Caco-2 (cell line): ENCODE results near the gene ARAP2. TPM values are rescaled to one million over a fixed set of nuclear protein-coding genes. Genes with fewer than 3 reads are reported as not detected.

Experiments
- BruUV-seq: library from RNA; stranded (reverse); fragments of 400-500 nt; replicated peaks from 2 replicates; lab custom pipeline; 2021; lab: Mats Ljungman, UMichigan
- CTCF ChIA-PET: fragments of 300-600 bp; sonication (Branson Sonifier 250); formaldehyde crosslinking; loops from one replicate; lab custom pipeline; 2022; ENCODE audit warnings: antibody characterized with exemption; lab: Charles Lee
- POLR2A ChIA-PET: fragments of 300-600 bp; sonication (Branson Sonifier 250); formaldehyde crosslinking; loops from one replicate; lab custom pipeline; 2022; ENCODE audit warnings: antibody characterized with exemption; lab: Charles Lee
- DNase-seq, 2 experiments: peaks; one replicate each; pipeline versions ENCODE4 v3.0.0 to v3.0.0-alpha.2; 2020 to 2022
- H3K27me3 ChIP-seq: replicated peaks from 2 replicates; pipeline ENCODE4 v1.6.0; 2011; ENCODE audit warnings: low read length; ENCODE audit not compliant: control insufficient read depth, insufficient read depth
- H3K36me3 ChIP-seq: 2 replicates; pipeline ENCODE4 v1.5.1; 2011; ENCODE audit warnings: low read length; ENCODE audit not compliant: control insufficient read depth, insufficient read depth
- H3K4me1 ChIP-seq: fragments of 250-450 bp; sonication (Bioruptor Pico); 2 replicates; pipeline ENCODE4 v1.5.1; 2020; ENCODE audit warnings: mild to moderate bottlenecking
- H3K4me3 ChIP-seq: 2 replicates; pipeline ENCODE4 v1.5.1; 2011; ENCODE audit warnings: low read depth, mild to moderate bottlenecking, control low read depth, low read length
- H3K9me3 ChIP-seq: fragments of 250-450 bp; sonication (Bioruptor Pico); 2 replicates; pipeline ENCODE4 v1.5.1; 2020; ENCODE audit warnings: mild to moderate bottlenecking, moderate library complexity
- H3K27ac Mint-ChIP-seq: one replicate; pipeline ENCODE4 v1.8.0; 2022; ENCODE audit warnings: mixed read lengths; ENCODE audit not compliant: unreplicated experiment
- H3K27me3 Mint-ChIP-seq: one replicate; pipeline ENCODE4 v1.8.0; 2022; ENCODE audit warnings: mixed read lengths; ENCODE audit not compliant: insufficient read depth, unreplicated experiment
- H3K36me3 Mint-ChIP-seq: one replicate; pipeline ENCODE4 v1.8.0; 2022; ENCODE audit warnings: mild to moderate bottlenecking, mixed read lengths; ENCODE audit not compliant: insufficient read depth, unreplicated experiment
- H3K4me1 Mint-ChIP-seq: one replicate; pipeline ENCODE4 v1.8.0; 2022; ENCODE audit warnings: low read depth, mixed read lengths; ENCODE audit not compliant: unreplicated experiment
- H3K4me3 Mint-ChIP-seq: one replicate; pipeline ENCODE4 v1.8.0; 2022; ENCODE audit warnings: mild to moderate bottlenecking, moderate library complexity, mixed read lengths; ENCODE audit not compliant: unreplicated experiment
- H3K9me3 Mint-ChIP-seq: one replicate; pipeline ENCODE4 v1.8.0; 2022; ENCODE audit warnings: mixed read lengths; ENCODE audit not compliant: unreplicated experiment
- CTCF ChIP-seq, 2 experiments: fragments of 200-600 bp in 1 of 2; IDR thresholded peaks; 1 replicate in 1 of 2; 2 replicates in 1 of 2; pipeline versions ENCODE4 v1.5.1 to v1.8.0; 2011 to 2022; ENCODE audit warnings: antibody characterized with exemption in 1 of 2, control low read depth in 1 of 2, inconsistent platforms in 1 of 2, low read depth in 1 of 2, low read length in 1 of 2, mild to moderate bottlenecking in 1 of 2, moderate library complexity in 1 of 2; ENCODE audit not compliant: insufficient read depth in 1 of 2, severe bottlenecking in 1 of 2, unreplicated experiment in 1 of 2
- intact Hi-C: fragments of 100-400 bp; cut with micrococcal nuclease; formaldehyde crosslinking; loops from one replicate; pipeline ENCODE4 v1.10.0; 2022; ENCODE audit not compliant: unreplicated experiment
- total RNA-seq: library from RNA; stranded (reverse); gene quantifications from 2 replicates; pipeline ENCODE4 v1.2.3, GENCODE V29; 2022

ARAP2 gene
- total RNA-seq, 1 experiment from 2014 or later = 3.9 TPM

GRCh38 chr4:36254371-36254770 is 10.1 kb upstream of the ARAP2 start:
- intact Hi-C loops = no loop called here
- Mint-ChIP-seq H3K9me3 (no peaks in the 10 kb centered on the region), H3K27me3 (no peaks in the 10 kb centered on the region), H3K4me3 (no peak overlapping the region), H3K4me1 (no peaks in the 10 kb centered on the region), H3K27ac (no peak overlapping the region), H3K36me3 (no peaks in the 10 kb centered on the region)
- Histone ChIP-seq H3K27me3 (no peaks in the 10 kb centered on the region), H3K9me3 (no peaks in the 10 kb centered on the region), H3K4me3 (no peak overlapping the region), H3K36me3 (no peaks in the 10 kb centered on the region), H3K4me1 (no peaks in the 10 kb centered on the region)
- no peak for DNase-seq
- BruUV-seq = no TSS peak
- POLR2A ChIA-PET = no interaction called here
- CTCF ChIA-PET = no interaction called here
- TF ChIP-seq CTCF (IDR thresholded peaks at IDR 0.05; ENCODE audit: insufficient read depth in 1 of 2, low read depth in 1 of 2, low read length in 1 of 2, severe bottlenecking in 1 of 2, unreplicated experiment in 1 of 2) = no peak

GRCh38 chr4:36251983-36252382 is 7.7 kb upstream of the ARAP2 start:
- Histone ChIP-seq H3K4me3 (no peak overlapping the region), H3K4me1 (no peaks in the 10 kb centered on the region), H3K36me3 (no peaks in the 10 kb centered on the region), H3K9me3 (no peaks in the 10 kb centered on the region), H3K27me3 (no peaks in the 10 kb centered on the region)
- ChIA-PET CTCF (no interaction called here), POLR2A (no interaction called here)
- no TSS peak for BruUV-seq
- Mint-ChIP-seq H3K4me1 (no peaks in the 10 kb centered on the region), H3K27me3 (no peaks in the 10 kb centered on the region), H3K36me3 (no peaks in the 10 kb centered on the region), H3K9me3 (no peaks in the 10 kb centered on the region), H3K27ac (no peak overlapping the region), H3K4me3 (no peak overlapping the region)
- intact Hi-C loops = no loop called here
- no peak for DNase-seq
- TF ChIP-seq CTCF (IDR thresholded peaks at IDR 0.05; ENCODE audit: insufficient read depth in 1 of 2, low read depth in 1 of 2, low read length in 1 of 2, severe bottlenecking in 1 of 2, unreplicated experiment in 1 of 2) = no peak

- no peak overlapping the region for H3K4me3 Mint-ChIP-seq
- no peaks in the 10 kb centered on the region for H3K4me1 Mint-ChIP-seq
- BruUV-seq = no TSS peak
- H3K27me3 ChIP-seq = no peaks in the 10 kb centered on the region
- ChIA-PET POLR2A (no interaction called here), CTCF (no interaction called here)
- intact Hi-C loops = no loop called here
- H3K9me3 ChIP-seq = no peaks in the 10 kb centered on the region
- H3K27ac Mint-ChIP-seq = no peak overlapping the region
- no peak for TF ChIP-seq CTCF (IDR thresholded peaks at IDR 0.05; ENCODE audit: insufficient read depth in 1 of 2, low read depth in 1 of 2, low read length in 1 of 2, severe bottlenecking in 1 of 2, unreplicated experiment in 1 of 2)
- no peaks in the 10 kb centered on the region for H3K27me3 Mint-ChIP-seq
- no peaks in the 10 kb centered on the region for H3K36me3 ChIP-seq
- H3K4me3 ChIP-seq = no peak overlapping the region
- no peak for DNase-seq
- H3K4me1 ChIP-seq = no peaks in the 10 kb centered on the region
- no peaks in the 10 kb centered on the region for H3K9me3 Mint-ChIP-seq
- no peaks in the 10 kb centered on the region for H3K36me3 Mint-ChIP-seq
These were observed 5.3 kb upstream of the ARAP2 start for GRCh38 chr4:36249610-36250009.
